ENCODE data around the gene STMN3.
"Not testable (repeated sequence)": the region's sequence is repeated elsewhere in the genome, so short reads cannot be mapped to it uniquely, and the experiment has no call there.

Gene STMN3

DNA sequence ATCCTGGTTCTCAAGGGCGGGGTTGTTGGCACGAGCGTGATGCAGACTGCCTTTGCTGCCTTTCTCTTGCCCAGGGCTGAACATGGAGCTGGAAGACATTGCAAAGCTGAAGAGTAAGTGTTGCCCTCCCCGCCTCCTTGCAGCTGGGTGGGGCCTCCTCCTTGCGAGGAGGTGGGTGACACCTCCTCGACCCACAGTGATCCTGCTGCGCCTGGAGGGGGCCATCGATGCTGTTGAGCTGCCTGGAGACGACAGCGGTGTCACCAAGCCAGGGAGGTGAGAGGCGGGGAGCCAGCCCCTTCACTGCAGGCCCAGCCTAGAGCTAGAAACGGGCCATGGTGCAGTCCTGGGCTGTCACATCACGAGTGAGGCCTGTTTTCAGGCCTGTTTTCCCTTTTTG, 24.8 kb upstream of the STMN3 start:
- TF ChIP-seq, protein P1, sequence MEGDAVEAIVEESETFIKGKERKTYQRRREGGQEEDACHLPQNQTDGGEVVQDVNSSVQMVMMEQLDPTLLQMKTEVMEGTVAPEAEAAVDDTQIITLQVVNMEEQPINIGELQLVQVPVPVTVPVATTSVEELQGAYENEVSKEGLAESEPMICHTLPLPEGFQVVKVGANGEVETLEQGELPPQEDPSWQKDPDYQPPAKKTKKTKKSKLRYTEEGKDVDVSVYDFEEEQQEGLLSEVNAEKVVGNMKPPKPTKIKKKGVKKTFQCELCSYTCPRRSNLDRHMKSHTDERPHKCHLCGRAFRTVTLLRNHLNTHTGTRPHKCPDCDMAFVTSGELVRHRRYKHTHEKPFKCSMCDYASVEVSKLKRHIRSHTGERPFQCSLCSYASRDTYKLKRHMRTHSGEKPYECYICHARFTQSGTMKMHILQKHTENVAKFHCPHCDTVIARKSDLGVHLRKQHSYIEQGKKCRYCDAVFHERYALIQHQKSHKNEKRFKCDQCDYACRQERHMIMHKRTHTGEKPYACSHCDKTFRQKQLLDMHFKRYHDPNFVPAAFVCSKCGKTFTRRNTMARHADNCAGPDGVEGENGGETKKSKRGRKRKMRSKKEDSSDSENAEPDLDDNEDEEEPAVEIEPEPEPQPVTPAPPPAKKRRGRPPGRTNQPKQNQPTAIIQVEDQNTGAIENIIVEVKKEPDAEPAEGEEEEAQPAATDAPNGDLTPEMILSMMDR (IDR thresholded peaks at IDR 0.05; ENCODE audit: control extremely low read depth, extremely low read depth, low read depth, missing control alignments): no peak
- DNase-seq (ENCODE audit: extremely low spot score): no peak
- ChIA-PET CTCF (no interaction called here), POLR2A (no interaction called here)

DNA sequence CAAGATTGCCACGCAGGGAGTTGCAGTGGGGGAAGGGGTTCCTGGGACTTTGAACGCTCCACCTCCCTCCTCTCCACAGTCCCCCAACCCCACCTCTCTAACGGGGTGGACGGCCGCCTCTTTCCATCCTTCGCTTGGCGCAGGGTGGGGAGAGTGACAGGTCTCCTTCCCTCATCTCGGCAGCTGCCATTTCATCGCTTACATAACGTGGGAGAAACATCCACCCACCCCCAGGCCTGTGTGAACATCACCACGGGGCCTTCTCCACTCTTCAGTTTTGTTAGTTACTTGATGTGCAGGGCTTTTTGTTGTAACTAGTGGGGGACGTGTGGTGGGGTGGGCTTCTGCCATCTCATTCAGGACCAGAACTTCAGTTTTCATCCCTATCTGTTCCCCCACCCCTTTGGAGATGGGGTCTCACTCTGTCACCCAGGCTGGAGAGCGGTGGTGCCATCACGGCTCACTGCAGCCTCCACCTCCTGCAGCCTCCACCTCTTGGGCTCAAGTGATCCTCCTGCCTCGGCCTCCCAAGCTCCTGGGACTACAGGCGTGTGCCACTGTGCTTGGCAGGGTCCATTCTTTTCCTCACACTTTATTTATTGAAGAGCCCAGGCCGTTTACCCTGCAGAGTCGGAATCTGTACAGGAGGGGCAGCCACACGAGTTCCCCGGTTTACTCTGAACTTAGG, 22.6 kb upstream of the STMN3 start:
- ChIA-PET POLR2A (no interaction called here), CTCF (interaction anchor here (1.0 kb wide), 1 partner anchor 11 kb away, joined by 3 read pairs; no protein-coding TSS in a partner anchor)
- DNase-seq (ENCODE audit: extremely low spot score): no peak
- TF ChIP-seq, protein P1 (IDR thresholded peaks at IDR 0.05; ENCODE audit: control extremely low read depth, extremely low read depth, low read depth, missing control alignments): no peak

DNA sequence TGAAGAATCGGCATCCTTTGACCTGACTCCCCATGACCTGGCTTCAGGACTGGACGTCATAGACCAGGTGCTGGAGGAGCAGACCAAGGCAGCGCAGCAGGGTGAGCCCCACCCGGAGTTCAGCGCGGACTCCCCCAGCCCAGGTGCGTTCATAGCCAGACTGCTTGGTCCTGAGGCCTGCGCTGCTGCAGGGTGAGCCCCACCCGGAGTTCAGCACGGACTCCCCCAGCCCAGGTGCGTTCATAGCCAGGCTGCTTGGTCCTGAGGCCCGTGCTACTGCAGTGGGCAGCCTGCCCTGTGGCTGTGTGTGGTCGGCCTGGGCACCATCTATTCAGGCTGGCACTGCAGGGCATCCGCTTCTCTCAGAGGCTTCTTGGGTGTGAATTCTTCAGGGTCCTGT, 20.7 kb upstream of the STMN3 start:
- CTCF ChIA-PET: no interaction called here
- POLR2A ChIA-PET: no interaction called here
- no peak for DNase-seq (ENCODE audit: extremely low spot score)
- TF ChIP-seq, protein P1 (IDR thresholded peaks at IDR 0.05; ENCODE audit: control extremely low read depth, extremely low read depth, low read depth, missing control alignments): no peak

DNA sequence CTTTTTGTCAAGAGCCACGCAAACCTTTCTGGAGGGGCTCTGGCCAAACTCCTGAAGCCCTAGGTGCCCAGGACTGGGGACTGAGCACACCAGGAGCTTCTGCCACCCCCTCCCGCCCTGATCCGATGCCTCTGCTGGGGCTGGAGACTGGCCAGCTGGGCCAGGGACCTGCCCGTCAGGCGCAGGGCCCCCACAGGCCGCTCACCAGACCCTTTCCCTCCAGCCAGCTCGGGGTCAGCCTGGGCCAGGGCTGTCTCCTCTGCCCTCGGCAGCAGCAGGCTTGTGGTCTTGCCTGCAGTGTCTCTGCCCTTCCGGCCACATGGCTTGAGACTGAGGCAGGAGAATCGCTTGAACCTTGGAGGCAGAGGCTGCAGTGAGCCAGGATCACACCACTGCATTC, 19.4 kb upstream of the STMN3 start:
- TF ChIP-seq, protein P1 (IDR thresholded peaks at IDR 0.05; ENCODE audit: control extremely low read depth, extremely low read depth, low read depth, missing control alignments): no peak
- no peak for DNase-seq (ENCODE audit: extremely low spot score)
- ChIA-PET POLR2A (no interaction called here), CTCF (no interaction called here)

DNA sequence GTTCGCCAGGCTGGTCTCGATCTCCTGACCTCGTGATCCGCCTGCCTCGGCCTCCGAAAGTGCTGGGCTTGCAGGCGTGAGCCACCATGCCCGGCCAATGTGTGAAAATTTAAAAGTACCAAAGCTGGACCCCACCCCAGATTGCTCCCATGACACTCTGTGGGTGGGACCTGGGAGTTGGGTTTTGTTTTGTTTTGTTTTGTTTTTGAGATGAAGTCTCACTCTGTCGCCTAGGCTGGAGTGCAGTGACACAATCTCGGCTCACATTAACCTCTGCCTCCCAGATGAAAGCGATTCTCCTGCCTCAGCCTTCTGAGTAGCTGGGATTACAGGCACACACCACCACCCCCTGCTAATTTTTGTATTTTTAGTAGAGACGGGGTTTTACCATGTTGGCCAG, 18.5 kb upstream of the STMN3 start:
- CTCF ChIA-PET: interaction anchor here (1.2 kb wide), 1 partner anchor 30 kb away, joined by 3 read pairs; no protein-coding TSS in a partner anchor
- DNase-seq (ENCODE audit: extremely low spot score); POLR2A ChIA-PET: not testable (repeated sequence)

DNA sequence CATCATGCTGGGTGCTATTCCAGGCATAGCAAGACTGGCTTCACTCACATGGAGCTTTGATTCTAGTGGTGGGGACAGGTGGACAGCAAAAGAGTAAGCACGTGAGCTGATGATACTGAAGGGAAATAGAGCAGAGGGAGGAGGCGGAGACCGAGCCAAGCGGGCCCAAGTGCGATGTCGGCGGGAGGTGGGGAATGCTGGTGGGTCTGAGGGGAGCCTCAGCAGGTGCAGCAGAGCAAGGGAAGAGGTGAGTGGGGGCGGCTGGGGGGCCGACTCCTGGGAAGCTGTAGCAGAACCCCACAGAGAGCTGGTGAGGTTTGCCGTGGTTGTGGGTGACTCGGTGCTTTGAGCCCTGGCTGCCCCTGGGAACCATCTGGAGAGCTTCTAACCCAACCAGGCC, 15.1 kb upstream of the STMN3 start:
- DNase-seq (ENCODE audit: extremely low spot score): no peak
- CTCF ChIA-PET: interaction anchor here (1.0 to 1.6 kb wide), 3 partner anchors 10 to 26 kb away, joined by 3 read pairs; partner anchors contain the start of gene RTEL1
- TF ChIP-seq, protein P1 (IDR thresholded peaks at IDR 0.05; ENCODE audit: control extremely low read depth, extremely low read depth, low read depth, missing control alignments): no peak
- POLR2A ChIA-PET: interaction anchor here (0.5 kb wide), 1 partner anchor 1168 kb away, joined by 3 read pairs; no protein-coding TSS in a partner anchor

DNA sequence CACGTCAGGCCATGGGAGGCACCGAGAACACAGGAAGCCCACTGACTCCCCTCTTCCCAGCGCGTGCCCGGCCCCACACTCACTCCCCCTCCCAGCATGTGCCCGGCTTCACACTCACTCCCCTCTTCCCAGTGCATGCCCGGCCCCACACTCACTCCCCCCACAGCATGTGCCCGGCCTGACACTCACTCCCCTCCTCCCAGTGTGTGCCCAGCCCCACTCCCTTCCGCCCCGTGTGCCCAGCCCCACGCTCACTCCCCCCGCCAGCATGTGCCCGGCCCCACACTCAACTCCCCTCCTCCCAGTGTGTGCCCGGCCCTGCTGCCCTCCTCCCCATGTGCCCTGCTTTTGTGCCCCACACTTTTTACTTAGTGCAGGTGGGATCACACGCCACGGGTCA, 14.6 kb upstream of the STMN3 start:
- DNase-seq (ENCODE audit: extremely low spot score): no peak
- TF ChIP-seq, protein P1 (IDR thresholded peaks at IDR 0.05; ENCODE audit: control extremely low read depth, extremely low read depth, low read depth, missing control alignments): no peak
- POLR2A ChIA-PET: interaction anchor here (0.5 kb wide), 1 partner anchor 1168 kb away, joined by 3 read pairs; no protein-coding TSS in a partner anchor
- CTCF ChIA-PET: interaction anchor here (1.0 to 1.6 kb wide), 3 partner anchors 10 to 26 kb away, joined by 3 read pairs; partner anchors contain the start of gene RTEL1

Data from GM10248 (cell line).